ENCODE data around the gene ANKRD61.
"Not testable (repeated sequence)": the region's sequence is repeated elsewhere in the genome, so short reads cannot be mapped to it uniquely, and the experiment has no call there.

ANKRD61 gene

GRCh38 chr7:6059941-6060340 is 28.8 kb downstream of the ANKRD61 start:
- H2AFZ ChIP-seq (ENCODE audit: low read depth, low read length); H2BK12ac ChIP-seq (ENCODE audit: low read length in 2 of 2); H3K4me3 ChIP-seq (ENCODE audit: insufficient read depth in 1 of 2, low read depth in 1 of 2, low read length in 2 of 2); H3K4me2 ChIP-seq (ENCODE audit: low read length, poor library complexity, severe bottlenecking); H3K14ac ChIP-seq (ENCODE audit: low read length in 2 of 2); H4K91ac ChIP-seq (ENCODE audit: low read length); H3K27ac ChIP-seq (ENCODE audit: low read length, poor library complexity, severe bottlenecking); H3K27me3 ChIP-seq (ENCODE audit: control insufficient read depth in 1 of 2, insufficient read depth in 1 of 2, low read length in 2 of 2); DNase-seq; H2BK5ac ChIP-seq (ENCODE audit: low read depth, low read length, poor library complexity, severe bottlenecking); H3K18ac ChIP-seq (ENCODE audit: low read depth in 1 of 2, low read length in 2 of 2); H3K23ac ChIP-seq (ENCODE audit: low read length in 2 of 2); H2BK120ac ChIP-seq (ENCODE audit: low read depth, low read length); H3K9ac ChIP-seq (ENCODE audit: low read length); H2AK5ac ChIP-seq (ENCODE audit: low read length, severe bottlenecking); H3K4ac ChIP-seq (ENCODE audit: low read depth in 1 of 2, low read length in 2 of 2); H4K8ac ChIP-seq (ENCODE audit: low read length); H2BK15ac ChIP-seq (ENCODE audit: low read depth, poor library complexity, severe bottlenecking); H3K79me1 ChIP-seq (replicated peaks; ENCODE audit: low read length, poor library complexity, severe bottlenecking); H3K36me3 ChIP-seq (ENCODE audit: control insufficient read depth in 1 of 2, insufficient read depth in 2 of 2, low read depth in 1 of 2, low read length in 2 of 2); H3K9me3 ChIP-seq (ENCODE audit: control insufficient read depth, low read length); H3K4me1 ChIP-seq (ENCODE audit: control insufficient read depth, insufficient read depth, low read depth, low read length): not testable (repeated sequence)
- WGBS = 98% methylated on average over 11 of the region's 11 CpGs

- H2BK5ac ChIP-seq (ENCODE audit: low read depth, low read length, poor library complexity, severe bottlenecking) = no peak overlapping the region
- no peaks in the 10 kb centered on the region for H3K36me3 ChIP-seq (ENCODE audit: control insufficient read depth in 1 of 2, insufficient read depth in 2 of 2, low read depth in 1 of 2, low read length in 2 of 2)
- no peak overlapping the region for H4K91ac ChIP-seq (ENCODE audit: low read length)
- H3K23ac ChIP-seq (ENCODE audit: low read length in 2 of 2) = no peak overlapping the region
- no peak for DNase-seq
- H3K27ac ChIP-seq (ENCODE audit: low read length, poor library complexity, severe bottlenecking) = no peak overlapping the region
- H2AK5ac ChIP-seq (ENCODE audit: low read length, severe bottlenecking) = no peak overlapping the region
- no peaks in the 10 kb centered on the region for H3K79me1 ChIP-seq (replicated peaks; ENCODE audit: low read length, poor library complexity, severe bottlenecking)
- no peak overlapping the region for H3K4ac ChIP-seq (ENCODE audit: low read depth in 1 of 2, low read length in 2 of 2)
- no peak overlapping the region for H3K4me2 ChIP-seq (ENCODE audit: low read length, poor library complexity, severe bottlenecking)
- H2BK12ac ChIP-seq (ENCODE audit: low read length in 2 of 2) = no peak overlapping the region
- no peaks in the 10 kb centered on the region for H3K9me3 ChIP-seq (ENCODE audit: control insufficient read depth, low read length)
- no peak overlapping the region for H3K18ac ChIP-seq (ENCODE audit: low read depth in 1 of 2, low read length in 2 of 2)
- no peak overlapping the region for H2BK15ac ChIP-seq (ENCODE audit: low read depth, poor library complexity, severe bottlenecking)
- H3K4me1 ChIP-seq (ENCODE audit: control insufficient read depth, insufficient read depth, low read depth, low read length) = no peaks in the 10 kb centered on the region
- H3K14ac ChIP-seq (ENCODE audit: low read length in 2 of 2) = no peak overlapping the region
- no peak overlapping the region for H3K4me3 ChIP-seq (ENCODE audit: insufficient read depth in 1 of 2, low read depth in 1 of 2, low read length in 2 of 2)
- no peaks in the 10 kb centered on the region for H3K27me3 ChIP-seq (ENCODE audit: control insufficient read depth in 1 of 2, insufficient read depth in 1 of 2, low read length in 2 of 2)
- no peak overlapping the region for H2AFZ ChIP-seq (ENCODE audit: low read depth, low read length)
- no peak overlapping the region for H2BK120ac ChIP-seq (ENCODE audit: low read depth, low read length)
- H3K9ac ChIP-seq (ENCODE audit: low read length) = no peak overlapping the region
- 85% methylated on average over 3 of the region's 3 CpGs for WGBS
- no peak overlapping the region for H4K8ac ChIP-seq (ENCODE audit: low read length)
Observed at GRCh38 chr7:6071406-6071805, 40.2 kb downstream of the ANKRD61 start.

- WGBS = 85% methylated on average over 8 of the region's 9 CpGs
- DNase-seq = no peak
- Histone ChIP-seq H3K14ac (ENCODE audit: low read length in 2 of 2) (no peak overlapping the region), H3K79me1 (replicated peaks; ENCODE audit: low read length, poor library complexity, severe bottlenecking) (no peaks in the 10 kb centered on the region), H3K18ac (ENCODE audit: low read depth in 1 of 2, low read length in 2 of 2) (no peak overlapping the region), H2AK5ac (ENCODE audit: low read length, severe bottlenecking) (no peak overlapping the region), H2BK5ac (ENCODE audit: low read depth, low read length, poor library complexity, severe bottlenecking) (no peak overlapping the region), H3K4me3 (ENCODE audit: insufficient read depth in 1 of 2, low read depth in 1 of 2, low read length in 2 of 2) (no peak overlapping the region), H3K23ac (ENCODE audit: low read length in 2 of 2) (no peak overlapping the region), H4K91ac (ENCODE audit: low read length) (no peak overlapping the region), H4K8ac (ENCODE audit: low read length) (no peak overlapping the region), H2BK120ac (ENCODE audit: low read depth, low read length) (no peak overlapping the region), H3K9me3 (ENCODE audit: control insufficient read depth, low read length) (no peaks in the 10 kb centered on the region), H3K27ac (ENCODE audit: low read length, poor library complexity, severe bottlenecking) (no peak overlapping the region), H3K9ac (ENCODE audit: low read length) (no peak overlapping the region), H3K4ac (ENCODE audit: low read depth in 1 of 2, low read length in 2 of 2) (no peak overlapping the region), H2AFZ (ENCODE audit: low read depth, low read length) (no peak overlapping the region), H3K4me1 (ENCODE audit: control insufficient read depth, insufficient read depth, low read depth, low read length) (peaks cover 6% of the 10 kb centered on the region), H3K27me3 (ENCODE audit: control insufficient read depth in 1 of 2, insufficient read depth in 1 of 2, low read length in 2 of 2) (no peaks in the 10 kb centered on the region), H2BK15ac (ENCODE audit: low read depth, poor library complexity, severe bottlenecking) (no peak overlapping the region), H2BK12ac (ENCODE audit: low read length in 2 of 2) (no peak overlapping the region), H3K4me2 (ENCODE audit: low read length, poor library complexity, severe bottlenecking) (no peak overlapping the region), H3K36me3 (ENCODE audit: control insufficient read depth in 1 of 2, insufficient read depth in 2 of 2, low read depth in 1 of 2, low read length in 2 of 2) (no peaks in the 10 kb centered on the region)
Observed at GRCh38 chr7:6074612-6075380, 43.6 kb downstream of the ANKRD61 start.

- H2AFZ ChIP-seq (ENCODE audit: low read depth, low read length) = no peak overlapping the region
- H2BK120ac ChIP-seq (ENCODE audit: low read depth, low read length) = no peak overlapping the region
- no peak overlapping the region for H3K4ac ChIP-seq (ENCODE audit: low read depth in 1 of 2, low read length in 2 of 2)
- H3K79me1 ChIP-seq (replicated peaks; ENCODE audit: low read length, poor library complexity, severe bottlenecking) = no peaks in the 10 kb centered on the region
- H3K4me1 ChIP-seq (ENCODE audit: control insufficient read depth, insufficient read depth, low read depth, low read length) = peaks cover 6% of the 10 kb centered on the region
- H3K23ac ChIP-seq (ENCODE audit: low read length in 2 of 2) = no peak overlapping the region
- DNase-seq = no peak
- no peak overlapping the region for H2BK15ac ChIP-seq (ENCODE audit: low read depth, poor library complexity, severe bottlenecking)
- H4K91ac ChIP-seq (ENCODE audit: low read length) = no peak overlapping the region
- no CpG with 5 or more reads among the region's 3 CpGs for WGBS
- no peaks in the 10 kb centered on the region for H3K27me3 ChIP-seq (ENCODE audit: control insufficient read depth in 1 of 2, insufficient read depth in 1 of 2, low read length in 2 of 2)
- H2BK12ac ChIP-seq (ENCODE audit: low read length in 2 of 2) = no peak overlapping the region
- H3K27ac ChIP-seq (ENCODE audit: low read length, poor library complexity, severe bottlenecking) = no peak overlapping the region
- no peak overlapping the region for H4K8ac ChIP-seq (ENCODE audit: low read length)
- H3K18ac ChIP-seq (ENCODE audit: low read depth in 1 of 2, low read length in 2 of 2) = no peak overlapping the region
- no peak overlapping the region for H3K4me3 ChIP-seq (ENCODE audit: insufficient read depth in 1 of 2, low read depth in 1 of 2, low read length in 2 of 2)
- no peak overlapping the region for H3K9ac ChIP-seq (ENCODE audit: low read length)
- no peaks in the 10 kb centered on the region for H3K36me3 ChIP-seq (ENCODE audit: control insufficient read depth in 1 of 2, insufficient read depth in 2 of 2, low read depth in 1 of 2, low read length in 2 of 2)
- H3K14ac ChIP-seq (ENCODE audit: low read length in 2 of 2) = no peak overlapping the region
- H2BK5ac ChIP-seq (ENCODE audit: low read depth, low read length, poor library complexity, severe bottlenecking) = no peak overlapping the region
- H2AK5ac ChIP-seq (ENCODE audit: low read length, severe bottlenecking) = no peak overlapping the region
- H3K4me2 ChIP-seq (ENCODE audit: low read length, poor library complexity, severe bottlenecking) = no peak overlapping the region
- no peaks in the 10 kb centered on the region for H3K9me3 ChIP-seq (ENCODE audit: control insufficient read depth, low read length)
Observed at GRCh38 chr7:6078548-6078947, 47.4 kb downstream of the ANKRD61 start.

All from mesenchymal stem cell (in vitro differentiated cells and primary cell).